RPMI7951 (cell line): ENCODE results near the gene ZNF536. TPM values are rescaled to one million over a fixed set of nuclear protein-coding genes. Genes with fewer than 3 reads are reported as not detected.

Experiments used
- DNase-seq: peaks from one replicate; pipeline ENCODE4 v3.0.0-alpha.2; 2012; ENCODE audit warnings: low read depth
- total RNA-seq: library from RNA; depleted of rRNA; stranded (reverse); fragments of >200 nt; shearing (Covaris generic); gene quantifications from 2 replicates; pipeline ENCODE4 v1.2.3, GENCODE V29; 2014; rRNA removed

The ZNF536 gene
- 0.12 TPM in 1 of 2 replicates, not detected in the other for total RNA-seq

GRCh38 chr19:30371960-30372824, at the start of gene ZNF536:
TSS of gene ZNF536 (plus strand) at chr19:30372384. CDS start at chr19:30443563, 71,179 bp downstream.
- DNase-seq: no peak

- DNase-seq: no peak
Observed at GRCh38 chr19:30322641-30323320, 49.4 kb upstream of the ZNF536 start.

- DNase-seq: no peak
Observed at GRCh38 chr19:30323904-30324303, 48.3 kb upstream of the ZNF536 start.

- no peak for DNase-seq
Observed at GRCh38 chr19:30324982-30325381, 47.2 kb upstream of the ZNF536 start.

GRCh38 chr19:30325676-30326392, 46.4 kb upstream of the ZNF536 start:
- DNase-seq: no peak

- DNase-seq: no peak
Observed at GRCh38 chr19:30326393-30326710, 45.8 kb upstream of the ZNF536 start.

GRCh38 chr19:30327331-30327730, 44.9 kb upstream of the ZNF536 start:
- no peak for DNase-seq

GRCh38 chr19:30328096-30328495, 44.1 kb upstream of the ZNF536 start:
- no peak for DNase-seq

- no peak for DNase-seq
Observed at GRCh38 chr19:30330266-30330665, 41.9 kb upstream of the ZNF536 start.

- no peak for DNase-seq
Observed at GRCh38 chr19:30332445-30333234, 39.5 kb upstream of the ZNF536 start.

- no peak for DNase-seq
Observed at GRCh38 chr19:30333291-30334065, 38.7 kb upstream of the ZNF536 start.

- no peak for DNase-seq
Observed at GRCh38 chr19:30334841-30335240, 37.3 kb upstream of the ZNF536 start.

- no peak for DNase-seq
Observed at GRCh38 chr19:30335306-30335886, 36.8 kb upstream of the ZNF536 start.

GRCh38 chr19:30336290-30336689, 35.9 kb upstream of the ZNF536 start:
- no peak for DNase-seq

GRCh38 chr19:30338041-30338456, 34.1 kb upstream of the ZNF536 start:
- no peak for DNase-seq

- no peak for DNase-seq
Observed at GRCh38 chr19:30338878-30339623, 33.1 kb upstream of the ZNF536 start.

GRCh38 chr19:30339624-30340525, 32.3 kb upstream of the ZNF536 start:
- DNase-seq: no peak

- no peak for DNase-seq
Observed at GRCh38 chr19:30340771-30341561, 31.2 kb upstream of the ZNF536 start.
